A549 (cell line): ENCODE data around the gene MARK2. TPM values are rescaled to one million over a fixed set of nuclear protein-coding genes. Genes with fewer than 3 reads are reported as not detected.

Experiments
- ATAC-seq, 2 experiments: fragments of 200-7000 bp in 1 of 2; fragments of >200 bp in 1 of 2; cut with Nextera tagmentation in 1 of 2; cut with Tn5 transposase in 1 of 2; 3 replicates each; pipeline versions ENCODE4 v1.8.0 to v1.9.1; 2018 to 2020; ENCODE audit warnings: mild to moderate bottlenecking in 1 of 2, moderate library complexity in 1 of 2
- CTCF ChIA-PET: fragments of 300-600 bp; sonication (Branson Sonifier 250); formaldehyde crosslinking; extraction: SDS; loops from one replicate; lab custom pipeline; 2021; ENCODE audit warnings: antibody characterized with exemption, inconsistent platforms; lab: Yijun Ruan, JAX
- POLR2A ChIA-PET: fragments of 350-600 bp; formaldehyde crosslinking; extraction: SDS; loops from one replicate; lab custom pipeline; 2021; ENCODE audit warnings: antibody characterized with exemption, inconsistent platforms; lab: Yijun Ruan, JAX
- DNase-seq, 2 experiments: peaks; one replicate each; pipeline versions ENCODE4 v3.0.0 to v3.0.0-alpha.2; 2011 to 2016; ENCODE audit warnings: low read depth in 1 of 2, low spot score in 1 of 2
- FAIRE-seq: peaks from 2 replicates; lab custom pipeline; 2011; peaks lifted over from hg19 to GRCh38; lab: Jason Lieb, UNC
- H3K27ac ChIP-seq, 2 experiments: fragments of >200 bp; sonication (Bioruptor Twin); formaldehyde crosslinking; 3 replicates each; pipeline ENCODE4 v1.5.1; 2016 to 2017
- H3K4me1 ChIP-seq: fragments of >200 bp; sonication (Bioruptor Twin); formaldehyde crosslinking; 3 replicates; pipeline ENCODE4 v1.6.1; 2016
- H3K4me2 ChIP-seq: fragments of >200 bp; sonication (Bioruptor Twin); formaldehyde crosslinking; 3 replicates; pipeline ENCODE4 v1.6.1; 2016
- H3K4me3 ChIP-seq: fragments of >200 bp; sonication (Bioruptor Twin); formaldehyde crosslinking; 3 replicates; pipeline ENCODE4 v1.5.1; 2016
- H3K9me3 ChIP-seq: fragments of >200 bp; sonication (Bioruptor Twin); formaldehyde crosslinking; 3 replicates; pipeline ENCODE4 v1.6.1; 2016
- CBX8 ChIP-seq: fragments of 200-600 bp; sonication (generic); IDR thresholded peaks from 2 replicates; pipeline ENCODE4 v1.6.1; 2016
- CHD4 ChIP-seq: fragments of 200-600 bp; sonication (generic); IDR thresholded peaks from 2 replicates; pipeline ENCODE4 v1.6.1; 2016; ENCODE audit warnings: antibody characterized with exemption, mild to moderate bottlenecking, borderline replicate concordance
- EP300 ChIP-seq, 2 experiments: fragments of >200 bp; sonication (Bioruptor Twin); formaldehyde crosslinking; IDR thresholded peaks; 2 replicates in 1 of 2; 3 replicates in 1 of 2; pipeline ENCODE4 v1.6.1; 2016 to 2017
- GATA3 ChIP-seq: IDR thresholded peaks from 2 replicates; pipeline ENCODE4 v1.6.1; 2012; ENCODE audit warnings: borderline replicate concordance
- HEYL ChIP-seq: fragments of 250-450 bp; sonication (Bioruptor Pico); IDR thresholded peaks from 2 replicates; pipeline ENCODE4 v1.8.0; 2021; ENCODE audit warnings: mild to moderate bottlenecking, moderate library complexity
- HOXB5 ChIP-seq: fragments of 250-450 bp; sonication (Bioruptor Pico); IDR thresholded peaks from 2 replicates; pipeline ENCODE4 v1.5.0; 2020; ENCODE audit warnings: mild to moderate bottlenecking, moderate library complexity
- NFE2L2 ChIP-seq: fragments of 150-350 bp; conservative IDR thresholded peaks from 2 replicates; pipeline ENCODE4 v1.6.1; 2014; ENCODE audit warnings: low read length
- RARB ChIP-seq: fragments of 250-450 bp; sonication (Bioruptor Pico); IDR thresholded peaks from 2 replicates; pipeline ENCODE4 v1.8.0; 2021; ENCODE audit warnings: mild to moderate bottlenecking, moderate library complexity
- RCOR1 ChIP-seq: fragments of 150-350 bp; IDR thresholded peaks from 2 replicates; pipeline ENCODE4 v1.6.1; 2014; ENCODE audit warnings: antibody characterized with exemption, low read length, low read depth
- RNF2 ChIP-seq: fragments of 200-600 bp; sonication (generic); IDR thresholded peaks from 2 replicates; pipeline ENCODE4 v1.6.1; 2016; ENCODE audit warnings: low read depth, mild to moderate bottlenecking, antibody characterized with exemption, moderate library complexity, borderline replicate concordance
- SMC3 ChIP-seq: fragments of >200 bp; sonication (Bioruptor Twin); formaldehyde crosslinking; IDR thresholded peaks from 3 replicates; pipeline ENCODE4 v1.6.1; 2018; ENCODE audit warnings: inconsistent platforms
- SREBF2 ChIP-seq: fragments of 450-650 bp; IDR thresholded peaks from 2 replicates; pipeline ENCODE4 v1.6.1; 2014; ENCODE audit warnings: mild to moderate bottlenecking, moderate library complexity
- TFCP2L1 ChIP-seq: fragments of 250-450 bp; sonication (Bioruptor Pico); IDR thresholded peaks from 2 replicates; pipeline ENCODE4 v1.5.0; 2021; ENCODE audit warnings: mild to moderate bottlenecking
- ZC3H11A ChIP-seq: fragments of 450-650 bp; IDR thresholded peaks from 2 replicates; pipeline ENCODE4 v1.6.1; 2014; ENCODE audit warnings: antibody characterized with exemption, mild to moderate bottlenecking
- ZSCAN20 ChIP-seq: fragments of 250-450 bp; sonication (Bioruptor Pico); IDR thresholded peaks from 2 replicates; pipeline ENCODE4 v1.8.0; 2022; ENCODE audit warnings: mild to moderate bottlenecking, moderate library complexity
- WGBS: methylation state at CpG from one replicate; pipeline ENCODE4 v1.1.6; 2017; ENCODE audit errors: missing lambda C conversion rate; 5-methylcytosine and 5-hydroxymethylcytosine counted together
- polyA plus RNA-seq, 4 experiments: library from polyadenylated mRNA; depleted of rRNA in 3 of 4; stranded (reverse); fragments of >200 nt; fragmentation: RNase III in 1 of 4; extraction: RNeasy Plus Mini Kit Qiagen cat#74134 plus additional on column Dnase treatment in 1 of 4; gene quantifications; 2 replicates in 3 of 4; 3 replicates in 1 of 4; pipeline ENCODE4 v1.2.3, GENCODE V29; 2011 to 2017
- TF ChIP-seq, protein P1 (sequence below): fragments of 150-350 bp; IDR thresholded peaks from 2 replicates; pipeline ENCODE4 v1.6.1; 2014; ENCODE audit warnings: low read depth, mild to moderate bottlenecking, low read length
- TF ChIP-seq, protein P2 (sequence below): fragments of 450-650 bp; IDR thresholded peaks from 2 replicates; pipeline ENCODE4 v1.6.1; 2014; ENCODE audit warnings: antibody characterized with exemption
- TF ChIP-seq, protein P3 (sequence below): fragments of 250-450 bp; sonication (Bioruptor Pico); IDR thresholded peaks from 2 replicates; pipeline ENCODE4 v1.5.0; 2020; ENCODE audit warnings: low read depth, mild to moderate bottlenecking, moderate library complexity
- TF ChIP-seq, protein P4 (sequence below): fragments of >200 bp; sonication (Bioruptor Twin); formaldehyde crosslinking; IDR thresholded peaks from 2 replicates; pipeline ENCODE4 v1.6.1; 2016

The MARK2 gene
- polyA plus RNA-seq, 2 of the 4 experiments (the other 2 are of a cell fraction), result 20.2 to 28.4 TPM

DNA sequence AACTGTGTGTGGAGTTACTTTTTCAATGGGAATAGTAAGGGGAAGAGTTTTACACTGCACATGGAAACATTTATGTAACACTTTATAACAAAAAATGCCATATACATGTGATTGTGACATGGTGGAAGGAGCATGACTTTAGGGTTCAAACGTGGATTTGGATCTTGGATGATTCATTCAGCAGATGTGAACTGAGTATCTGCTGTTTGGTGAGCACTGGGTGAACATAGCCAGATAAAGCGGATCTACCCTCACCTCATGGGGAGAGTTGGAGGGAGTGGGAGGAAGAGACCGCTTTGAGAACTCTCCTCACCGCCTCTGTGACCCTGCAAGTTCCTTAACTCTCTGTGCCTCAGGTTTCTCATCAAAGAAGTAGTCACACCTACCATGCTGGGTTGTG, 103.0 kb downstream of the MARK2 start:
- no peak overlapping the region for H3K4me3 ChIP-seq
- no peak for ATAC-seq
- peaks cover 20% of the 10 kb centered on the region for H3K4me1 ChIP-seq
- no peak overlapping the region for H3K27ac ChIP-seq
- CTCF ChIA-PET, result interaction anchor here (0.8 to 1.3 kb wide), 5 partner anchors 24 to 174 kb away, joined by 3 to 20 read pairs (median 4); partner anchors contain the start of gene ZFTA
- no peaks in the 10 kb centered on the region for H3K9me3 ChIP-seq
- no peak for TF ChIP-seq SREBF2
- TF ChIP-seq, all 56 proteins: peak for 0
- no peak overlapping the region for H3K4me2 ChIP-seq
- DNase-seq (no peak), FAIRE-seq (no peak)
- 86% methylated on average over 4 of the region's 4 CpGs for WGBS
- POLR2A ChIA-PET, result no interaction called here

DNA sequence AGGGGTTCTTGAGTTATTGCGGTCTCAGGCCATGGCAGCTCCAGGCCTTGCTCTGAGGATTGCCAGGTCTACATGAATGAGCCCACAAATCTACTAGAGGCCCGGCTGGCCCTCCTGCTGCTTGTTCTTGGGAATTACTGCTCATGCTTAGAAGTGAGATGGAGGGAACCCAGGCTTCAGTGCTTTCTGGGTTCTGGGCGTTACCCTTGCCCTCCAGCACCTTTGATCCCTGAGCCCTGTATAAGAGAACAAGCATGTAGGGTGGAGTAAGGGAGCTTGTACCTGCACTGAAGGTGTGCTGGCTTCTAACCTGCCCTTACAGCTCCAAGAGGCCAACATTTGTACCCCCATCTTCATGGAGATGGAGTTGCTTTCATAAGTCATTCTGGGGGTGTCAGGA, 103.9 kb downstream of the MARK2 start:
- ATAC-seq (no peak), FAIRE-seq (no peak), DNase-seq (no peak)
- no peak overlapping the region for H3K27ac ChIP-seq
- POLR2A ChIA-PET, result no interaction called here
- 93% methylated on average over 3 of the region's 3 CpGs for WGBS
- no peak overlapping the region for H3K4me2 ChIP-seq
- no peaks in the 10 kb centered on the region for H3K9me3 ChIP-seq
- peaks cover 15% of the 10 kb centered on the region for H3K4me1 ChIP-seq
- H3K4me3 ChIP-seq, result no peak overlapping the region
- TF ChIP-seq GATA3 (no peak), CHD4 (no peak), NFE2L2 (no peak), ZSCAN20 (no peak)
- TF ChIP-seq, protein P1, sequence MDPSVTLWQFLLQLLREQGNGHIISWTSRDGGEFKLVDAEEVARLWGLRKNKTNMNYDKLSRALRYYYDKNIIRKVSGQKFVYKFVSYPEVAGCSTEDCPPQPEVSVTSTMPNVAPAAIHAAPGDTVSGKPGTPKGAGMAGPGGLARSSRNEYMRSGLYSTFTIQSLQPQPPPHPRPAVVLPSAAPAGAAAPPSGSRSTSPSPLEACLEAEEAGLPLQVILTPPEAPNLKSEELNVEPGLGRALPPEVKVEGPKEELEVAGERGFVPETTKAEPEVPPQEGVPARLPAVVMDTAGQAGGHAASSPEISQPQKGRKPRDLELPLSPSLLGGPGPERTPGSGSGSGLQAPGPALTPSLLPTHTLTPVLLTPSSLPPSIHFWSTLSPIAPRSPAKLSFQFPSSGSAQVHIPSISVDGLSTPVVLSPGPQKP, result no peak
- CTCF ChIA-PET, result interaction anchor here (0.8 to 4.2 kb wide), 6 partner anchors 22 to 175 kb away, joined by 3 to 23 read pairs (median 6); partner anchors contain the start of gene ZFTA

DNA sequence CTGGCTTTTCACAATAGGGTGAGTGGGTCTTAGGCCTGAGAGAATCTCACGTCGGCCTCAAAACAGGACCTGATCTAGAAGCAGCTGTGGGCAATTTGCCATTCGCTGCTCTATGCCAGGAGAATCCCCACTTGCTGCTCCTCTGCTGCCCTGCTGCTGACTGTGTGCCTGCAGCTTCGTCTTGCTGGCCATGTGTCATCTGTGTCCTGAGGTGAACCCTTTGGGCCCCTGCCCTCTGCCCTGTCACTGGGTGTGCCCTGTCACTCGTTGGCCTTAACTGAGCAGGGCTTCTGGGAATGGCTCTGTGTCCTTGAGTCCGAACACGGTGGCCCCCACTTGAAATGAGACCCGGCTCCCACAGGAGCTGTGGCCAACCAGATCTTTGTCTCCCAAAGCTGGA, 106.1 kb downstream of the MARK2 start:
- ChIA-PET CTCF (interaction anchor here (0.9 to 10.2 kb wide), 33 partner anchors 8 to 465 kb away, joined by 3 to 236 read pairs (median 7); partner anchors contain the start of genes MARK2, RCOR2, SPINDOC and ZFTA), POLR2A (interaction anchor here (1.3 kb wide), 1 partner anchor 106 kb away, joined by 9 read pairs; the partner anchor contains the start of gene MARK2)
- TF ChIP-seq, protein P2, sequence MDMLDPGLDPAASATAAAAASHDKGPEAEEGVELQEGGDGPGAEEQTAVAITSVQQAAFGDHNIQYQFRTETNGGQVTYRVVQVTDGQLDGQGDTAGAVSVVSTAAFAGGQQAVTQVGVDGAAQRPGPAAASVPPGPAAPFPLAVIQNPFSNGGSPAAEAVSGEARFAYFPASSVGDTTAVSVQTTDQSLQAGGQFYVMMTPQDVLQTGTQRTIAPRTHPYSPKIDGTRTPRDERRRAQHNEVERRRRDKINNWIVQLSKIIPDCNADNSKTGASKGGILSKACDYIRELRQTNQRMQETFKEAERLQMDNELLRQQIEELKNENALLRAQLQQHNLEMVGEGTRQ, result no peak
- TF ChIP-seq, protein P3, sequence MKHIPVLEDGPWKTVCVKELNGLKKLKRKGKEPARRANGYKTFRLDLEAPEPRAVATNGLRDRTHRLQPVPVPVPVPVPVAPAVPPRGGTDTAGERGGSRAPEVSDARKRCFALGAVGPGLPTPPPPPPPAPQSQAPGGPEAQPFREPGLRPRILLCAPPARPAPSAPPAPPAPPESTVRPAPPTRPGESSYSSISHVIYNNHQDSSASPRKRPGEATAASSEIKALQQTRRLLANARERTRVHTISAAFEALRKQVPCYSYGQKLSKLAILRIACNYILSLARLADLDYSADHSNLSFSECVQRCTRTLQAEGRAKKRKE (CRISPR knock-in tag), result no peak
- TF ChIP-seq ZSCAN20 (no peak), SMC3 (no peak), CBX8 (no peak), TFCP2L1 (CRISPR knock-in tag) (no peak), RARB (CRISPR knock-in tag) (no peak), EP300 (IDR thresholded peaks at IDR 0.05) (no peak), HEYL (CRISPR knock-in tag) (no peak), RCOR1 (no peak), SREBF2 (no peak), ZC3H11A (no peak), HOXB5 (CRISPR knock-in tag) (no peak), RNF2 (no peak)
- TF ChIP-seq, protein P4, sequence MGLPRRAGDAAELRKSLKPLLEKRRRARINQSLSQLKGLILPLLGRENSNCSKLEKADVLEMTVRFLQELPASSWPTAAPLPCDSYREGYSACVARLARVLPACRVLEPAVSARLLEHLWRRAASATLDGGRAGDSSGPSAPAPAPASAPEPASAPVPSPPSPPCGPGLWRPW, result no peak
- 0 out of 6 replicates have a peak overlapping the region, but pooled peaks of 1 of the 2 experiments have one; percentile 10 for H3K27ac ChIP-seq
- no peaks in the 10 kb centered on the region for H3K9me3 ChIP-seq
- ATAC-seq (peak; percentile 21 to 41; a peak in 2 of 6 replicates), FAIRE-seq (no peak), DNase-seq (no peak)
- H3K4me1 ChIP-seq, result peaks cover 12% of the 10 kb centered on the region; the same call in 2 of the 3 replicates
- H3K4me3 ChIP-seq, result no peak overlapping the region
- no peak overlapping the region for H3K4me2 ChIP-seq
- 69% methylated on average over 8 of the region's 8 CpGs for WGBS
